ENCODE data around the gene EIF3B. TPM values are rescaled to one million over a fixed set of nuclear protein-coding genes. Genes with fewer than 3 reads are reported as not detected.

EIF3B gene
- total and polyA plus RNA-seq, 9 of the 15 experiments (the other 6 are each of a cell fraction or from before 2014, with no cell fraction given), result 25.9 to 494 (median 357) TPM

DNA sequence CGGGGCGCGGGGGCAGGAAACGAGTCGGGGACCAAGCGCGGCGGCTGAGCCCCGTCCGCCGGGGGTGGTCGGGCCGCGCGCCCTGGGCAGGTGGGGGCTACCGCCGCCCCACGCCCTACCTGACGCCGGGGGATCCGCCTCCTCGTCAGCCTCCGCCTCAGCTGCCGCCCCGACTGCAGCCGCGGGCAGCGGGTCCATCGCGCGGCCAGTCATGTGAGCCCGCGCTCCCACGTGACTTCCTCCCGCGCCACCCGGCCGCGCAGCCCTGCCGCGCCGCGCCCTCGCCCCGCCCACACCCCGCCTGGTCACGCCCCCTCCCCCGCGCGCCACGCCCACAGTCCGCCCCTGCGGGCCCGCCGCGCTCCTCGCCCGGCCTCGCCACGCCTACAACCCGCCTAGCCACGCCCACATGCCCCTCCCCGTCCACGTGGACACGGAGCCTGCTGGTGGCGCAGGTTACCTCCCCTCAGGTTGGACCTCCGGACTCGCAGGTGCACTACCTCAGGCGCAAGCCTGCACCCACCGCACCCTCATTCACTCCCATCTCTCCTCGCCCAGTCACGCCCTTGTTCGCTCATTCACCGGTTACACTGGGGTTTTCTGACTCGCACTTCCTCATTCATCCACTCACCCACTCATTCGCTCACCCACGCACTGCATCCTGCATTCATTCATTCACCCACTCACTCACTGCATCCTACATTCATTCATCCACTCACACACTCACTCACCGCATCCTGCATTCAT lies 40.2 kb upstream of the EIF3B start, which contains the start of gene SNX8 (continued):
- peak; percentile 1 for TF ChIP-seq CTCFL (IDR thresholded peaks at IDR 0.05; ENCODE audit: borderline replicate concordance, insufficient read depth, low read depth, low read length, poor library complexity, severe bottlenecking)
- TF ChIP-seq WHSC1 (IDR thresholded peaks at IDR 0.05; ENCODE audit: low read length), result no peak
- TF ChIP-seq GABPA (tag; conservative IDR thresholded peaks at IDR 0.05; ENCODE audit: low read depth), result peak; percentile 61
- peak; percentile 70; the same call in 1 of the 2 replicates for TF ChIP-seq EP400 (IDR thresholded peaks at IDR 0.05)
- TF ChIP-seq NR0B1 (IDR thresholded peaks at IDR 0.05; ENCODE audit: partially characterized antibody), result no peak
- no peak for TF ChIP-seq YBX1 (IDR thresholded peaks at IDR 0.05)
- no peak for TF ChIP-seq TSC22D4 (tag; IDR thresholded peaks at IDR 0.05)
- no peak; a peak in 2 of 4 replicates for TF ChIP-seq KDM1A (IDR thresholded peaks at IDR 0.05)
- TF ChIP-seq CCNT2 (IDR thresholded peaks at IDR 0.05; ENCODE audit: borderline replicate concordance, extremely low read depth, insufficient read length, low read depth, low read length), result peak; percentile 88
- TF ChIP-seq KDM4B (IDR thresholded peaks at IDR 0.05; ENCODE audit: borderline replicate concordance in 2 of 2, low read depth in 1 of 2), result no peak
- TF ChIP-seq ATF7 (IDR thresholded peaks at IDR 0.05), result peak; percentile 26; the same call in 1 of the 2 replicates
- TF ChIP-seq HNRNPLL (IDR thresholded peaks at IDR 0.05; ENCODE audit: low read depth, low read length, poor library complexity, severe bottlenecking), result no peak
- peak; percentile 64 for TF ChIP-seq RAD51 (IDR thresholded peaks at IDR 0.05; ENCODE audit: borderline replicate concordance, low read depth)
- TF ChIP-seq ZNF121 (CRISPR knock-in tag; conservative IDR thresholded peaks at IDR 0.05), result no peak
- no peak for TF ChIP-seq ZNF165 (CRISPR knock-in tag; IDR thresholded peaks at IDR 0.05; ENCODE audit: borderline replicate concordance)
- peak in 1 of 3 experiments; percentile 78 for TF ChIP-seq YY1 (IDR thresholded peaks at IDR 0.05; ENCODE audit: borderline replicate concordance in 1 of 3, control insufficient read depth in 1 of 3, extremely low read depth in 1 of 3, insufficient read depth in 3 of 3, insufficient read length in 1 of 3, insufficient replicate concordance in 2 of 3, low read depth in 1 of 3, low read length in 2 of 3)
- no peak for TF ChIP-seq HOMEZ (CRISPR knock-in tag; IDR thresholded peaks at IDR 0.05)
- no peak for TF ChIP-seq ZNF253 (CRISPR knock-in tag; conservative IDR thresholded peaks at IDR 0.05)
- no peak for TF ChIP-seq CBX5 (IDR thresholded peaks at IDR 0.05; ENCODE audit: borderline replicate concordance, low read depth)
- peak; percentile 87 for TF ChIP-seq POLR2G (IDR thresholded peaks at IDR 0.05; ENCODE audit: low read depth, low read length)
- TF ChIP-seq MAFG (tag; conservative IDR thresholded peaks at IDR 0.05), result no peak
- no peak for TF ChIP-seq NELFE (IDR thresholded peaks at IDR 0.05; ENCODE audit: insufficient read depth, insufficient read length)
- no peak for TF ChIP-seq ZC3H11A (IDR thresholded peaks at IDR 0.05; ENCODE audit: low read depth, low read length)

Measured in K562 (cell line).